ENCODE measurements around the gene TTC12. TPM values are rescaled to one million over a fixed set of nuclear protein-coding genes. Genes with fewer than 3 reads are reported as not detected.

Gene TTC12
- total and polyA plus RNA-seq, 7 donors, result 2.5 to 7.7 (median 3.9) TPM

DNA sequence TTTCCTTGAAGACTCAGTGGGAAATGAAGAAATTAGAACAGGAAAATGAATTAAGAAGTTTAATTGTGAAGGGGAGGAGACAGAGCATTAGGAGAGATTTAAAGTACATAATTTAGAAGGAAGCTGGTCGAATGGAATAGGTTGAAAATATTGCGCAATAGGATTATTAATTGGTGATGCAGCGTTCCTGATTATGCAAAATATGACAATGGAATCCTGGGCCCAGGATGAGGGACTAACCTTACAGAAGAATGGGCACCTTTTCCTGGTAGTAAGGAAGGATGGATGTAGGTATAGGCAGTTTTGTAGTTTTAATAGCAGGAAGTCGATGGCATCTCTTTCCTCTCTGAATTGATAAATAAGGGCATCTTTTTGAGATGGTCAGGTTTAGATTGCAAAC is 7.8 kb downstream of the TTC12 start:
- no peaks in the 10 kb centered on the region for H3K4me1 ChIP-seq
- 51 to 62% (median 58%) methylated on average over 4 of the region's 4 CpGs for WGBS, 3 donors
- TF ChIP-seq, protein P1, sequence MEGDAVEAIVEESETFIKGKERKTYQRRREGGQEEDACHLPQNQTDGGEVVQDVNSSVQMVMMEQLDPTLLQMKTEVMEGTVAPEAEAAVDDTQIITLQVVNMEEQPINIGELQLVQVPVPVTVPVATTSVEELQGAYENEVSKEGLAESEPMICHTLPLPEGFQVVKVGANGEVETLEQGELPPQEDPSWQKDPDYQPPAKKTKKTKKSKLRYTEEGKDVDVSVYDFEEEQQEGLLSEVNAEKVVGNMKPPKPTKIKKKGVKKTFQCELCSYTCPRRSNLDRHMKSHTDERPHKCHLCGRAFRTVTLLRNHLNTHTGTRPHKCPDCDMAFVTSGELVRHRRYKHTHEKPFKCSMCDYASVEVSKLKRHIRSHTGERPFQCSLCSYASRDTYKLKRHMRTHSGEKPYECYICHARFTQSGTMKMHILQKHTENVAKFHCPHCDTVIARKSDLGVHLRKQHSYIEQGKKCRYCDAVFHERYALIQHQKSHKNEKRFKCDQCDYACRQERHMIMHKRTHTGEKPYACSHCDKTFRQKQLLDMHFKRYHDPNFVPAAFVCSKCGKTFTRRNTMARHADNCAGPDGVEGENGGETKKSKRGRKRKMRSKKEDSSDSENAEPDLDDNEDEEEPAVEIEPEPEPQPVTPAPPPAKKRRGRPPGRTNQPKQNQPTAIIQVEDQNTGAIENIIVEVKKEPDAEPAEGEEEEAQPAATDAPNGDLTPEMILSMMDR (IDR thresholded peaks at IDR 0.05), result no peak
- intact Hi-C loops (cut with DNase I), result no loop called here
- no peaks in the 10 kb centered on the region for H3K9me3 ChIP-seq
- no peak overlapping the region for H3K4me3 ChIP-seq
- ATAC-seq (no peak), DNase-seq (no peak)
- H3K27ac ChIP-seq, result no peak overlapping the region
- peaks cover 2 to 72% of the 10 kb centered on the region in 2 donors for H3K36me3 ChIP-seq (ENCODE audit: insufficient read depth in 1 of 2, low read depth in 1 of 2)
- no peaks in the 10 kb centered on the region for H3K27me3 ChIP-seq (ENCODE audit: insufficient read depth in 3 of 3, low read length in 2 of 3)

DNA sequence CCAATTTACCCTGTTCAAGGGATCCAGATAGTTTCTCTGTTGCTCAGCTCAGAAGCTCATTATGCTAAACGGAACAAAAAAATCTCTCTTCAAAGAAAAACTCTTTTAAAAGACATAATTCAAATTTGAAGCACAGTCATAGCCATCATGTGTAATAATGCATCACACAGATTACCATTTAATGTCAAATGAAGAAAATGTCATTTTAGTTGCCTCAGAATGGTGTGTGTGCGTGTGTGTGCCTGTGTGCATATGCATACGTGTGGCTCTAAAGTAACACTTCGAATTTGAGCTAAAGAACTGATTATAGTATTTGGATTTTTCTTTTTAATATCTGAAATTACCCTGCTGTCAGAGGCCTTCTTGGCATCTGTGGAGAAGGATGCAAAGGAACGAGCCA is 9.9 kb downstream of the TTC12 start:
- TF ChIP-seq, protein P1 (IDR thresholded peaks at IDR 0.05), result no peak
- H3K36me3 ChIP-seq (ENCODE audit: insufficient read depth in 1 of 2, low read depth in 1 of 2), result peaks cover 2 to 72% of the 10 kb centered on the region in 2 donors
- no peak overlapping the region for H3K27ac ChIP-seq
- 94 to 95% (median 94%) methylated on average over 5 of the region's 5 CpGs for WGBS, 3 donors
- intact Hi-C loops (cut with DNase I), result no loop called here
- no peak for DNase-seq
- no peaks in the 10 kb centered on the region for H3K4me1 ChIP-seq
- no peaks in the 10 kb centered on the region for H3K9me3 ChIP-seq
- no peaks in the 10 kb centered on the region for H3K27me3 ChIP-seq (ENCODE audit: insufficient read depth in 3 of 3, low read length in 2 of 3)
- H3K4me3 ChIP-seq, result no peak overlapping the region
- ATAC-seq, result no peak

DNA sequence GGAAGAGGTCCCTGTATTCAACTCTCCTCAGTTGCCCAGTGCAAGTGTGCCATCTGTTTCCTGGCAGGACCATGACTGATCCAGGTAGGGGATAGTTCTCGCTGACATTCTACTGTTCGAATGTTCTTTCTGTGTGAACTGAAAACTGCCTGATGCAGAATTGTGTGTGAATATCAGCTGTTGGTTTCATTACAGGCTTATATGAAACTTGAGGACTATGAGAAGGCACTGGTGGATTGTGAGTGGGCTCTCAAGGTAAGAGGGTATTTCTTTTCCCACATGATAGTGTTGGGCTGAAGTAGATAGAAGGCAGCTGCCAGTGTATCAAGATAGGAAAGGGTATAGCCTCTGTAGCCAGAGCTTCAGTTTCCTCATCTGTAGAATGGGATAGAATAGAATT is 15.3 kb downstream of the TTC12 start:
- Histone ChIP-seq H3K9me3 (no peaks in the 10 kb centered on the region), H3K4me1 (peaks cover 3% of the 10 kb centered on the region), H3K27ac (no peak overlapping the region), H3K27me3 (ENCODE audit: insufficient read depth in 3 of 3, low read length in 2 of 3) (no peaks in the 10 kb centered on the region), H3K4me3 (no peak overlapping the region), H3K36me3 (ENCODE audit: insufficient read depth in 1 of 2, low read depth in 1 of 2) (peaks cover under 1 to 91% of the 10 kb centered on the region in 2 donors)
- ATAC-seq (no peak), DNase-seq (no peak)
- intact Hi-C loops (cut with DNase I), result no loop called here
- TF ChIP-seq, protein P1 (IDR thresholded peaks at IDR 0.05), result no peak
- WGBS, 3 donors, result 64 to 70% (median 68%) methylated on average over 2 of the region's 2 CpGs

DNA sequence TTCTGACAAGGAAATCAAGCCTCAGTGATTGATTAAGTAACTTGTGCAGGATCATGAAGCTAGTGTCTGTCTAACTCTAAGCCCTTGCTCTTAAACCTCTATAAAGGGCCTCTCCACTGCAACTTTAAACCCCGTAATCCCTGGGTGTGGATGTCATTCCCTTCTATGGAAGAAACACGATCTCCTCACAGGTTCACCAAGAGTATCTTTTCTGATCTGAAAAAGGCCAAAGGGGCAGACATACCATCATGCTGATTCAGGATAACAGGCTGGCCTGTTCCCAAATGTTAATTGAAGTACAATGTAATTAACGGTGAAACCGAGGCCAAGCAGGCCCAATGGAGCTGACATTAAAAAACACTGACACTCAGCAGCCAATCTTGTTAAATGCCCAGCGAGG is 17.1 kb downstream of the TTC12 start:
- peaks cover 6% of the 10 kb centered on the region for H3K9me3 ChIP-seq
- intact Hi-C loops (cut with DNase I), result no loop called here
- 56 to 76% (median 65%) methylated on average over 5 of the region's 5 CpGs for WGBS, 3 donors

GRCh38 chr11:113332023-113332422 is 17.6 kb downstream of the TTC12 start:
- WGBS, 3 donors, result 54 to 72% (median 64%) methylated on average over 7 of the region's 7 CpGs
- peaks cover 7% of the 10 kb centered on the region for H3K9me3 ChIP-seq
- H3K4me1 ChIP-seq, result peaks cover 3% of the 10 kb centered on the region
- H3K27ac ChIP-seq, result no peak overlapping the region
- ATAC-seq (no peak), DNase-seq (no peak)
- intact Hi-C loops (cut with DNase I), result no loop called here
- H3K4me3 ChIP-seq, result no peak overlapping the region
- no peaks in the 10 kb centered on the region for H3K27me3 ChIP-seq (ENCODE audit: insufficient read depth in 3 of 3, low read length in 2 of 3)
- TF ChIP-seq, protein P1 (IDR thresholded peaks at IDR 0.05), result no peak
- H3K36me3 ChIP-seq (ENCODE audit: insufficient read depth in 1 of 2, low read depth in 1 of 2), result peaks cover 5 to 91% of the 10 kb centered on the region in 2 donors

More for the DNA sequence above, 17.1 kb downstream of the TTC12 start:
- no peak overlapping the region for H3K4me3 ChIP-seq
- H3K27ac ChIP-seq, result no peak overlapping the region
- no peaks in the 10 kb centered on the region for H3K27me3 ChIP-seq (ENCODE audit: insufficient read depth in 3 of 3, low read length in 2 of 3)
- no peak for DNase-seq
- H3K4me1 ChIP-seq, result peaks cover 3% of the 10 kb centered on the region
- TF ChIP-seq, protein P1 (IDR thresholded peaks at IDR 0.05), result no peak
- no peak for ATAC-seq
- H3K36me3 ChIP-seq (ENCODE audit: insufficient read depth in 1 of 2, low read depth in 1 of 2), result peaks cover 5 to 91% of the 10 kb centered on the region in 2 donors
